Activated CD4-positive, alpha-beta T cell treated with anti-CD3 and anti-CD28 coated beads, Interleukin-2, amount 50 U/mL, for 4 hours (primary cell): ENCODE data around the gene SLC43A1.

Experiments used
- DNase-seq, 2 experiments: peaks; one replicate each; pipeline ENCODE4 v3.0.0-alpha.2; 2020

Gene SLC43A1

DNA sequence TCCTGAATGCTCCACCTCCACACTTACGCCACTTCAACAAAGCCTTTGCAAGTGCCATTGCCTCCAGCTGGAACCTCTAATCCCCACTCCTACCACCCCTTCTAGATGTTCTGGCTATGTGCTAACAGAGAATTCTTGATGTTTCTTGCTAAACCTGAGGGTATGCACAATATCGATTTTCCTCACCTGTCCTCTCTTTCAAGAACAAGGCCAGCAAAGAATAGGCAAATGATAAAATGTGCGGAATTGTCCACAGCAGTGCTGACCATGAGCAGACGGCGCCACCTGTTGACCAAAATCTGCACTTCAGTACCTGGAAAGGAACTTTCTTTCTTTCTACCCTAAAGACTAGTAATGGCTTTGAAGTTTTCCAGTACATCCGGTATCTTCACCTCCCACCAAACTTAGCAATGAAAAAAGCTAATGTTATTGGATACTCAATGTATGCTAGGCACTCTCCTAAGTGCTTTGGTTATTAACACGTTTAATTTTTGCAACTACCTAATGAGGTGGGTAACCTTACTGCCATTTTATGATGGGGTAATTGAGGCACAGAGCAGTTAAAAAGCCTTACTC, 11.6 kb upstream of the SLC43A1 start:
- peak; percentile 66 to 78 for DNase-seq

DNA sequence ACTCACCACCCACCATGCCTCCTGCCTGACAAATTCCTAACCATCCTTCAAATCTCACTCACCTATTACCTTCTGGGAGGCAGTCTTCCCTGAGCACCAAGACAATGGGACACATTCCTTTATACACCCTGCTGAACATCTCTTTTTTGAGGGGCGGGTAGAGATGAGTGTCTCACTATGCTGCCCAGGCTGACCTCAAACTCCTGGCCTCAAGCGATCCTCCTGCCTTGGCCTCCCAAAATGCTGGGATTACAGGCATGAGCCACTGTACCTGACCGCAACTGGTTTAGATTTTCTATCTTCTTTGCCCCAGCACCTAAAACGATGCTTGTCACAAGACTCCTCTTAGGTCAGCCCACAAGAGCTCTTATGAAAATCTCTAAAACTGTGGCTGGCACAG, 7.9 kb upstream of the SLC43A1 start:
- DNase-seq, result no peak

DNA sequence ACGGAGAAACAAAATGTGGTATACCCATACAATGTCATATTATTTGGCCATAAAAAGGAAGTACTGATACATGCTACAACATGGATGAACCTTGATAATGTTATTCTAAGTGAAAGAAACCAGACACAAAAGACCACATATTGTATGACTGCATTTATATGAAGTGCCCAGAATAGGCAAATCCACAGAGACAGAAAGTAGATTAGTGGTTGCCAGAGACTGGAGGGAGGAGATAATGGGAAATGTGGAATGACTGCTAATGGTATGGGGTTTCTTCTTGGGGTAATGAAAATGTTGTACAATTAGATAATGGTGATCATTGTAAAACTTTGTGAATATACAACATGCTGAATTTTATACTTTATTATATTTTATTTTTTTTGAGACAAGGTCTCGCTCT, 5.6 kb upstream of the SLC43A1 start:
- no peak for DNase-seq

GRCh38 chr11:57516061-57516443, 550 bp upstream of the SLC43A1 start:
- no peak for DNase-seq

DNA sequence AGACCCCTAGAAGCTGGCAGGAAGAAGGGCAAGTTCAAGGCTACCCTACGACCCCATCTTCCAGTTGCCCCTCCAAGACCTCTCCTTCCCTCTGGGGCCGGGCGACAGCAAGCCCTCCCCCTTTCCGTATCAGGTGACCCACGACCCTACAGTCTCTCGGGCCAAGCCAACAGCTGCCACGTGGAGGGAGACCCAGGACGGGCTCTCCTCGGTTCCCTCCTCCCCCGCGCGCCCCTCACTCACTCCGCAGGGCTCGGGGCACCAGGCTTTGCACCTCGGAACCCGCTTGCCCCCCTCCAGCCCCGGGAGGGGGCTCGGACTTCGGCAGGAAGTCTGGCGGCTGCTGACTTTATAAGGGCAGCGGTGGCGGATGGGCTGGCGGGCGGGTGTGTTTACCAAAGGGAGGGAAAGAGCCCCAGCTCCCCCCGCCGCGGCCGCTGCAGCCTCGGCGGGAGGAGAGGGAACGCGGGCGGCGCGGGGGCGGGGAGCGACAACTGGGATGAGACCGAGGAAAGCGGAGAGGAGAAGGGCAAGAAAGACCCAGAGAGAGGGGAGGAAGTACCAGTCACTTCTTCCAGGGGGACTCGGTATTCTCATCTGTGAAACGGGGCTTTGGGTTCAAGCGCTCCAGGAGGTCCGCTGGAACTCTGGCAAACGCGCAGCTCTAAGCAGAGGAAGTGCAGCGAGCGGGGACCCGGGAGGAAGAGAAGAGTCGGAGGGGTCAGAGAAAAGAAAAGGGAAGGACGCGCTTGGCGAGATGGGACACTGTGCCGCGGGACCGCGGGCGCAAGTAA, 767 bp downstream of the SLC43A1 start:
- peak; percentile 35 to 45 for DNase-seq

DNA sequence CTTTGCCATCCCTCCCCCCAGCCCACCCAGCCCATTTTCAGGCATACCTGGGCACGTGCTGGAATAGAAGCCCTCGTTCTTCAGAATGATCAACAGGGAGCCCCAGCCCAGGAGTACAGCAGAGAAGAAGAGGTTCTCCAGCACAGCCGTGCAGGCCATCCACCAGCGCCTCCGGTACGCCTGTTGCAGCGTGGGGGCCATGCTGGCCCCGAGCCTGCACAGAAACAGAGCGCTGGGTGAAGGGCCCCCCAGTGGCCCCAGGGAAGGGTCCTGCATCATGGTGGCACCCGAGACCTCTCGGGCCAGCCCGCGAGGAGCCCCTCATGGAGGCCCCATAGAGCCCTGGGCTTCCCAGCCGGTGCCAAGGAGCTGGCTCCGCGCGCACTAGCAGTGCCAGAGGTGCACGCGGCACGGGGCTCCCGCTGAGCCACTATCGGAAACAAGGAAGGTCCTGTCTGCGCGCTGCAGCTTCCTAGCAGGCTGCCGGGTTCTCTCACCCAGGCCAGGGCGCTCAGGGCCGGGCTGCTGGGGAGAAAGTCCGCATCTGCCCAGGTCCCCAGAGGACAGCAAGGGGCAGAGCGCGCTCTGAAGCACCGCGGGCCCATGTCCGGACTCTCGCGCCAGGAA, 1.5 kb downstream of the SLC43A1 start:
- peak; percentile 9 to 29 for DNase-seq

- no peak for DNase-seq
Measured at GRCh38 chr11:57513452-57513795, 2.1 kb downstream of the SLC43A1 start.

DNA sequence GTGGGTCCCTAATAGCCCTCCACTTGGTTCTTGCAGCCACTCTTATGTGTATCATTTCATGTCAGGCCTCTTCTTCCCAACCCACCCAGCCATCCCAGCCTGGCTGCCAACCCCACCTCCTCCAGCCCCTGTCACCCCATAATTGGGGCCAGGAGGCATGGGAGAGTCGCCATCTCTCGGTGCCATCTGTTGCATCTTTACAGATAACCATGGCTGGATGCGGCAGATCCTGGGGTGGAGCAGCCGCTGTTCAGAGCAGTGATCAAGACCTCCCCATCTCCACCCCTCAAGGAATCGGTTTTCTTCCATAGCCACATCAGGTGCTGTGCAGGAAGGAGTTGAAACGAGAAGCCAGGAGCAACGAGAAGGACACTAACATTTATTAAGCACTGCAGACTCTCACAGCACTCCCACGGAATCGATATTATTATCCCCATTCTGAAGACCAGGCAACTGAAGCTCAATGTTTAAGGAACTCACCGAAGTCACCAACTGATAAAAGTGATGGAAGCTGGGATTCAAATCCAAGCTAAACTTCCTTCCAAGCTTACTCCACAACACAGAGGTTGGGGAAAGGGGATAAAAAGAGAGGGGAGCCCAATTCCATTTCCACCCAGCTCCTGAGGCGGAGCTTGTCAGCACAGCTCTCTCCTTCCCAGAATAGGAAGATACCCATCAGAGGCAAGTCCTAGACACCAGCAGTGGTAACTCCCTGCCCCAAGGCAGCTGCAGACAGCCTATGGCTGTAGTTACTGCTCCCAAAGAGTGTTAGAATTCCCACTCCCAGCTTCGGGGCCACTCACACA, 2.7 kb downstream of the SLC43A1 start:
- no peak for DNase-seq

DNA sequence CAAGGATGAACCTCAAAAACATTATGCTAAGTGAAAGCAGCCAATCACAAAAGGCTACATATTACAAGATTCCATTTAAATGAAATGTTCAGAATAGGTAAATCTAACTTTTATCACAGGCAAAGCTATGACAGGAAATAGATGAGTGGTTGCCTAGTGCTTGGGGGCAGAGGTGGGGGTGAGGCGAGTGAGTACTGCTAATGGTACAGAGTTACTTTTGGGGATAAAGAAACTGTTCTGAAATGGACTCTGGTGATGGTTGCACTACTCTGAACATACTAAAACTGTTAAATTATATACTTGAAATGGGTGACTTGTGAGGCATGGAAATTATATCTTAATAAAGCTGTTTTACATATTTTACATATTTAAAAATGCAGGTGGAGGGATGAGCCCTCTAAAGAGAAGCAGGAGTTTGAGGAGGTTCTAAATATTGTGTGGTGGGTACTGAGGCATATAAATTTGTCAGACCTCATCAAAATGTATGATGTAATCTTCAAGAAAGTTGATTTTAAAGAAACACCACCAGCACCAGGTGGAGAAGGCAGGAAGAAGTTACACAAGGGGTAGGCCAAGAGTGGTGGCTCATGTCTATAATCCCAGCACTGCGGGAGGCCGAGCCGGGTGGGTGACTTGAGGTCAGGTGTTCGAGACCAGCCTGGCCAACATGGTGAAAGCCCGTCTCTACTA, 3.6 kb downstream of the SLC43A1 start:
- DNase-seq, result no peak

DNA sequence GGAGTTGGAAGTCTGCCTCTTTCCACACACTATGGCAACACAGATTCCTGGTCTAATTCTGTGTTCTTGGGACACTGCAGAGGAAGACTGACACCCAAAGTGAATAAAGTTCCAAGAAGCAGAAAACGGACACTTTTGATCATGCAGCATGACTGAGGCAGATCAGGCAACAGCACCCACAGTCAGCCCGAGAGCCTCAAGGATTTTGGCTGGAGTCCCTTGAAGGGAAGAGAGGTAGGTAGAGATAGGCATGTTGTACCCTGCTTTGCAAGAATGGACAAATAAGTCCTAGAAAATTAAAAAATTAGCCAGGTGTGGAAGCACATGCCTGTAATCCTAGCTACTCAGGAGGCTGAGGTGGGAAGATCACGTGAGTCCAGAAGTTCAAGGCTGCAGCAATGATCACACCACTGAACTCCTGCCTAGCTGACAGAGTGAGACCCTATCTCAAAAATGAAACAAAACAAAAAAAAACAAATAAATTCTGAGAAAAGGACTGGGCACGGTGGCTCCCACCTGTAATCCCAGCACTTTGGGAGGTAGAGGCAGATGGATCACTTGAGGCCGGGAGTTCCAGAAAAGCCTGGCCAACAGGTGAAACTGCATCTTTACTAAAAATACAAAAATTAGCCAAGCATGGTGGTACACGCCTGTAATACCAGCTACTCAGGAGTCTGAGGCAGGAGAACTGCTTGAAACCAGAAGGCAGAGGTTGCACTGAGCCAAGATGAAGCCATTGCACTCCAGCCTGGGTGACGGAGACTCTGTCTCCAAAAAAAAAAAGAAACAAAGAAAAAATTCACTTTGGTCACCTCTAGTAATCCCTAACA, 6.9 kb downstream of the SLC43A1 start:
- DNase-seq, result no peak

- DNase-seq, result no peak
Measured at GRCh38 chr11:57506522-57506921, 9.0 kb downstream of the SLC43A1 start.

DNA sequence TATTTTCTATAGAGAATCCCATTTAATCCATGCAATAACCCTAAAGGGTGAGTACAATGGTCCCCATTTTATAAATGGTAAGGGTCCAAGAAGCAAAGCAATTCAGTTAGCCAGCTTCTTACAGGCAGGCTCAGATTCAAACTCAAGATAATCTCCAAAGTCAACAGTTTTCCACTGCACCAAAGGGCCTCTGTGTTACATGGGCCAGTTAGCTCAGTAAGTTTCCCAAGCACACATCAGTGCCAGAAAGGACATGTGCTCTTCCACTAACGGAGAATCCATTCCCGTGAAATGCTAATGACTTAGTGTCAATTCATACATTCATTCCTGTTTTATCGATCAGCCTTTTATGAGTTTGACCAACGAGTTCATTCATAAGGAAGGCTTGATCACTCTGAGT, 11.0 kb downstream of the SLC43A1 start:
- no peak for DNase-seq

DNA sequence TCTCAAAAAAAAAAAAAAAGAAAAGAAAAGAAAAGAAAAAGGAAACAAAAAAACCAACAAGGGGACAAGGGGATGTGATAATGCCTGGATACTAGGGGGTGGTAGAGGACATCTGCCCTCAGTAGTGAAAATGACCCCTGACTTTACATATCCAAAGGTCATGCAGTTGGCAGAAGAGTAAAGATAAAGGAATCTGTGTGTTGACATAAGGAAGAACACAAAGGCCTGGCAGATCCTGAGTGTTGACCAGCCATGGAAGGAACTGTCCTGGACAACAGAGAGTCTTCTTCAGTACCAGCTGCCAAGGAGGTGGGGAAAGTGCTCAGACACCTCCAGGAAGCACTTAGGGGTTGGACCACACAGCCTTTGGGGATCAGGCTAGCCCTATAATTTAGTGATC, 12.6 kb downstream of the SLC43A1 start:
- no peak for DNase-seq

DNA sequence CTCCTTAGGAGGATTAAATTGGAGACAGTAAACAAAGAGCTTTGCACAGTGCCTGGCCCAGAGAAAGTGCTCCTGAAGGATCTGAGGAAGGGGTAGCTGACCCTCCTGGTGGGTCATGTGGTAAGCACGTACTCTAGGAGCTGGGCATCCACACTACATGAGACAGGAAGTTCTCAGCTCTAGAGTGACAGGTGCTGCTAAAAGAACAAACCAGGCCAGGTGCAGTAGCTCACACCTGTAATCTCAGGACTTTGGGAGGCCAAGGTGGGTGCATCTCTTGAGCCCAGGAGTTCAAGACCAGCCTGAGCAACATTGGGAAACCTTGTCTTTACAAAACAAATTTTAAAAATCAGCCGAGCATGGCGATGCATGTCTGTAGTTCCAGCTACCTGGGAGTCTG, 13.1 kb downstream of the SLC43A1 start:
- DNase-seq, result no peak

- DNase-seq, result no peak
Measured at GRCh38 chr11:57501953-57502352, 13.5 kb downstream of the SLC43A1 start.

GRCh38 chr11:57500926-57501325, 14.6 kb downstream of the SLC43A1 start:
- DNase-seq, result no peak

GRCh38 chr11:57500515-57500914, 15.0 kb downstream of the SLC43A1 start:
- DNase-seq, result no peak

GRCh38 chr11:57499983-57500461, 15.5 kb downstream of the SLC43A1 start:
- DNase-seq, result no peak

DNA sequence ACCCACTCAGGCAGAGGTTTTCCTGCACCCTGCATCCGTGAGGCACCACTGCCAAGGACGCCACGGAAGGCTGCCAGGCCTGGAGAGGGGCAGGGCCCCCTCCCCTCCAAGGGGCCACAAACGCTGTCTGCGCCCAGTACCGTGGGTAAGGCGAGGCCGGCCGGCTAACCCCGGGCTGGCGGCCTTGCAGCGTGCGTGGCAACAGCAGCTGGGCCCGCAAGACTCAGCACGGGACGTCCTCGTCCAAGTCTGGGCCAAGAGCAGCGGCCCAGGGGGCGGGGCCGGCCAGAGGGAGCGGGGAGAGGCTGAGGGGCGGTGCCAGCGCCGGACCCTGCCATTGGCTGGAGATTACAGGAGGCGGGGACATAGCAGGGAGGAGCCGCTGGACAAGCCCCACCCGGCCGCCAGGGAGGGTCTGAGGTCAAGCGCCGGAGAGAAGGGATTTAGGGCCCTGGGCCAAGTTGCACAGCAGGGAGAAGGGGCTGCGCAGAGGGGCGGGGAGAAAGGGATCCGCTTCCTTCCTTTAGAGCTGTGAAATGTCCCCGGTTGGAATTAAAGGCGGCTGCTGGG, 16.0 kb downstream of the SLC43A1 start:
- DNase-seq, result no peak

GRCh38 chr11:57498540-57498939, 17.0 kb downstream of the SLC43A1 start:
- no peak for DNase-seq
